Adipose tissue (tissue), 3 donors: ENCODE results near the gene NLRX1. TPM values are rescaled to one million over a fixed set of nuclear protein-coding genes. Genes with fewer than 3 reads are reported as not detected.

Experiments
- polyA plus RNA-seq, 3 donors: library from polyadenylated mRNA; stranded (reverse); fragments of 200-250 nt; gene quantifications; one replicate each; pipeline ENCODE4 v1.2.3, GENCODE V29; 2013
- donor health status: healthy with polysubstance abuse.
- donor health status: Bipolar disorder and iron deficiency.
- donor health status: healthy.

NLRX1 gene
- polyA plus RNA-seq, 3 donors: 7.1 to 15.4 (median 10.3) TPM

Other genes starting within 250 kb of the NLRX1 start
- gene BCL9L, start 242.8 kb upstream of the NLRX1 start, polyA plus RNA-seq: 10 to 100 TPM; 13.9 to 28.9 (median 22.8) TPM
- gene UPK2, start 212.4 kb upstream of the NLRX1 start, polyA plus RNA-seq: under 1 TPM in 2 of 3 donors, not detected in 1; 0.14 to 0.16 TPM
- gene FOXR1, start 197.0 kb upstream of the NLRX1 start, polyA plus RNA-seq: not detected
- gene CENATAC, start 170.6 kb upstream of the NLRX1 start, polyA plus RNA-seq: 10 to 100 TPM in 2 of 3 donors, 1 to 10 TPM in 1; 6.1 to 28.3 (median 13.7) TPM
- gene RPS25, start 150.4 kb upstream of the NLRX1 start, polyA plus RNA-seq: 1,000 to 10,000 TPM; 1,274 to 4,411 (median 1,949) TPM
- gene TRAPPC4, start 150.0 kb upstream of the NLRX1 start, polyA plus RNA-seq: 10 to 100 TPM; 24.1 to 48.4 (median 46.6) TPM
- gene SLC37A4, start 137.8 kb upstream of the NLRX1 start, polyA plus RNA-seq: 10 to 100 TPM in 2 of 3 donors, 1 to 10 TPM in 1; 7.4 to 37.9 (median 13.2) TPM
- 10 to 100 TPM; 37.7 to 73.2 (median 41.1) TPM for gene HYOU1, start 111.5 kb upstream of the NLRX1 start, polyA plus RNA-seq
- gene VPS11, start 100.9 kb upstream of the NLRX1 start, polyA plus RNA-seq: 10 to 100 TPM; 20.5 to 35.2 (median 30.7) TPM
- gene HMBS, start 83.8 kb upstream of the NLRX1 start, polyA plus RNA-seq: 10 to 100 TPM; 13.7 to 23.3 (median 14.7) TPM
- gene DPAGT1, start 66.9 kb upstream of the NLRX1 start, polyA plus RNA-seq: 10 to 100 TPM; 20.0 to 28.9 (median 24.0) TPM
- 1 to 10 TPM; 3.1 to 6.7 (median 5.2) TPM for gene C2CD2L, start 61.4 kb upstream of the NLRX1 start, polyA plus RNA-seq
- 10 to 100 TPM in 1 of 3 donors, 1 to 10 TPM in 2; 9.1 to 15.4 (median 9.7) TPM for gene HINFP, start 47.1 kb upstream of the NLRX1 start, polyA plus RNA-seq
- under 1 TPM; 0.01 to 0.34 (median 0.06) TPM for gene ABCG4, start 19.7 kb upstream of the NLRX1 start, polyA plus RNA-seq
- under 1 TPM; 0.17 to 0.27 (median 0.22) TPM for gene NHERF4, start 16.8 kb downstream of the NLRX1 start, polyA plus RNA-seq
- 1 to 10 TPM; 1.7 to 7.3 (median 5.8) TPM for gene CBL, start 37.6 kb downstream of the NLRX1 start, polyA plus RNA-seq
- 100 to 1,000 TPM in 2 of 3 donors, 10 to 100 TPM in 1; 45.3 to 517 (median 120) TPM for gene MCAM, start 148.4 kb downstream of the NLRX1 start, polyA plus RNA-seq
- 10 to 100 TPM in 2 of 3 donors, 1 to 10 TPM in 1; 8.8 to 16.3 (median 11.1) TPM for gene RNF26, start 165.8 kb downstream of the NLRX1 start, polyA plus RNA-seq
- gene C1QTNF5, start 172.2 kb downstream of the NLRX1 start, polyA plus RNA-seq: 10 to 100 TPM; 13.1 to 45.3 (median 26.5) TPM
- under 1 TPM in 2 of 3 donors, not detected in 1; 0.03 to 0.11 TPM for gene MFRP, start 178.0 kb downstream of the NLRX1 start, polyA plus RNA-seq
- 1 to 10 TPM; 1.6 to 8.8 (median 3.0) TPM for gene USP2, start 213.0 kb downstream of the NLRX1 start, polyA plus RNA-seq